OCI-LY3 (cell line): ENCODE data around the gene ANKS1B.

Experiments
- EZH2phosphoT487 ChIP-seq: fragments of 200-600 bp; shearing (Covaris generic); IDR thresholded peaks from 2 replicates; pipeline ENCODE4 v1.6.1; 2018; ENCODE audit warnings: antibody characterized with exemption, mixed run types, low read depth
- TF ChIP-seq, protein P1 (sequence below): fragments of 200-600, 300-600 bp; sonication (generic); IDR thresholded peaks from 2 replicates; pipeline ENCODE4 v1.5.1; 2014; ENCODE audit warnings: antibody characterized with exemption, low read length, low read depth

DNA sequence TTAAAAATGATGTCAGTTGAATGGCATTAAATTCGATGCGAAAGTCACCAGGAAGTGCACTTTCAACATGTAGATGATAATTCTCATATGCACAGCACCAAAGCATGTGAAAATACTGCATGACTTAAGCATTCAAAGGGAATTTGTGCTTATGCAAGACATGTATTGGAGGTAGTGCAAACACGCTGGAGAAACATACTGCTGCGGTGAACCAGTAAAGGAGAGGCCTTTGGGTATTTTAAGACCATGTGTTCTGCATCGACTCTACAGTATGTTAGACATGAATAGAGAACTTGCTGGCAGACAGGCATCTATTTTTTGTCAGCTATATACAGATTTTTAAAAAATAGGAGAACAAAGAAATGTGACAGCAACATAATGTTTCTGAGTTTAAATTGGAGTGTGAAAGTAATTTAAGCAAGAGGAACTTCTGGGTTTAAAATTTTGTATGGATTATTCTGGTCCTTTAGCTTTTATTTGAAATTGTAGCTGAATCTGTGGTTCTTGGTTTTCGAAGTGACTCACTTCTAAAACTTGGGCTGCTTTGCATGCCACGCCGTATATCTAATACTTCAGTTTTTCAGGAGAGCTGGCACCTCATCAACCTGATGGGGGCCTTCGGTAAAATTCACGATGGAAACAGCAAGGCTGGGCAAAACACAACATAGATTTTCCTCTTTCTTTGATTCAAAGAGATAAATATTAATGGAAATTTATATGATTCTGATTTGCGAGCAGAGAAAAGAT lies 930.9 kb downstream of the ANKS1B start:
- no peak for TF ChIP-seq EZH2phosphoT487
- TF ChIP-seq, protein P1, sequence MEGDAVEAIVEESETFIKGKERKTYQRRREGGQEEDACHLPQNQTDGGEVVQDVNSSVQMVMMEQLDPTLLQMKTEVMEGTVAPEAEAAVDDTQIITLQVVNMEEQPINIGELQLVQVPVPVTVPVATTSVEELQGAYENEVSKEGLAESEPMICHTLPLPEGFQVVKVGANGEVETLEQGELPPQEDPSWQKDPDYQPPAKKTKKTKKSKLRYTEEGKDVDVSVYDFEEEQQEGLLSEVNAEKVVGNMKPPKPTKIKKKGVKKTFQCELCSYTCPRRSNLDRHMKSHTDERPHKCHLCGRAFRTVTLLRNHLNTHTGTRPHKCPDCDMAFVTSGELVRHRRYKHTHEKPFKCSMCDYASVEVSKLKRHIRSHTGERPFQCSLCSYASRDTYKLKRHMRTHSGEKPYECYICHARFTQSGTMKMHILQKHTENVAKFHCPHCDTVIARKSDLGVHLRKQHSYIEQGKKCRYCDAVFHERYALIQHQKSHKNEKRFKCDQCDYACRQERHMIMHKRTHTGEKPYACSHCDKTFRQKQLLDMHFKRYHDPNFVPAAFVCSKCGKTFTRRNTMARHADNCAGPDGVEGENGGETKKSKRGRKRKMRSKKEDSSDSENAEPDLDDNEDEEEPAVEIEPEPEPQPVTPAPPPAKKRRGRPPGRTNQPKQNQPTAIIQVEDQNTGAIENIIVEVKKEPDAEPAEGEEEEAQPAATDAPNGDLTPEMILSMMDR, result peak; percentile 5; the same call in 1 of the 2 replicates
